IPS-18c (cell line): ENCODE measurements around the gene SYCE3.
A peak's percentile ranks its signal among the peaks of the same experiment; 100 is the strongest.

Experiments
- H3K4me3 ChIP-seq: 2 replicates; pipeline ENCODE4 v1.7.0; 2013; ENCODE audit warnings: low read depth, mild to moderate bottlenecking, low read length, moderate library complexity; ENCODE audit not compliant: insufficient read depth
- H3K9me3 ChIP-seq: one replicate; pipeline ENCODE4 v1.6.1; 2013; ENCODE audit warnings: mild to moderate bottlenecking, low read length, moderate library complexity; ENCODE audit not compliant: control insufficient read depth, insufficient read depth

SYCE3 gene

DNA sequence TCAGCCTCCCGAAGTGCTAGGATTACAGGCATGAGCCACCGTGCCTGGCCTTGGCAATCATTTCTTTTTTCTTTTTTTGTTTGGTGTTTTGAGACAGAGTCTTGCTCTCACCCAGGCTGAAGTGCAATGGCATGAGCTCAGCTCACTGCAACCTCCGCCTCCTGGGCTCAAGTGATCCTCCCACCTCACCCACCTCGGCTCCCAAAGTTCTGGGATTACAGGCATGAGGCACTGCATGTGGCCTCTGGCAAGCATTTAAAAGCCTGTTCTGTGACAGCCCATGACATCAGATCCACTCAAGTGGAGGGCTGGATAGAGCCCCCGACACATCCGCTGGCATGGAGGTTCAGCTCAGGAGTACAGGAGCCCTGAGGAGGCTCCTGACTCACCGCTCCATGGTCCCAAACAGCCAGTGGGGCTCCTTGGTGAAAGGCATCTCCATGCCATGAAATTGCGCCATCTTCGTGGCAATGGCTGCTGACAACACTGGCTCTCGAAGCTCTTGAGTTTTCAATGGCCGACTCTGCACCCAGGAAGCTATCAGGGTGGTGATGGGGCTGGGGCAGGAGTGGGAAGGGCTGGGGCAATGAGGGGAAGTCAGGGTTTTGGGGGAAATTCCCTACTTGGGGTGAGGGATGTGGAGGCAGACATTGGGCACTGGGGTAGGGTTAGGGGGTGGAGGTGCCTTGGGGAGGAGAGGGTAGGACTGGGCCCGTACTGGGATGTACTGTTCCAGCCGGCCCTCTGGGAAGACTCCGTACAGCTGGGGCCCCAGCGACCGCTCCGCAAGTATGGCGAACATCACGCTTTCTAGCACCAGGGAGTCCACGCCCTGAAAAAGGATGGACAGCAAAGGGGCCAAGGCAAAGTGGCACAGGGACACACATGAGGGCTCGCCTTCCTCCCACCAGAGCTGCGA, 18.6 kb upstream of the SYCE3 start:
- no peaks in the 10 kb centered on the region for H3K9me3 ChIP-seq
- peak overlapping the region; percentile 74 for H3K4me3 ChIP-seq

DNA sequence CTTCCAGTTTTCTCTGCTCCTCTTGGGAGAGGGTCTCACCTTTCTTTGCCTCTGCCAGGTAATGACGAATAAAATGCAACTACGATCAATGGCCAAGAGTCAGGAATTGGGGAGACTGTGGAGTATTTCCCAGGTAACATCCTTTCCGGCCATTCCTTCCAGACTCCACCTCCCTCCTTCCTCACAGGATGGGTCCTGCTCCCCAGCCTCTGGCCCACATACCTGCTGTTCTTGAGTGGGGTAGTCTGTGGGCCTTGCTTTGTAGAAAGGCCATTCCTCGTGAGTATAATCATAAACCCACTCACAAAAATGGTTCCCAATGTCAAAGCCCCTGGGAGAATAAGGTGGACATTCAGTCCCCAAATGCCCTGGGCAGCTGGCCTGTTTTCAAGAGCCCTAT, 17.0 kb upstream of the SYCE3 start:
- no peaks in the 10 kb centered on the region for H3K9me3 ChIP-seq
- H3K4me3 ChIP-seq: no peak overlapping the region

DNA sequence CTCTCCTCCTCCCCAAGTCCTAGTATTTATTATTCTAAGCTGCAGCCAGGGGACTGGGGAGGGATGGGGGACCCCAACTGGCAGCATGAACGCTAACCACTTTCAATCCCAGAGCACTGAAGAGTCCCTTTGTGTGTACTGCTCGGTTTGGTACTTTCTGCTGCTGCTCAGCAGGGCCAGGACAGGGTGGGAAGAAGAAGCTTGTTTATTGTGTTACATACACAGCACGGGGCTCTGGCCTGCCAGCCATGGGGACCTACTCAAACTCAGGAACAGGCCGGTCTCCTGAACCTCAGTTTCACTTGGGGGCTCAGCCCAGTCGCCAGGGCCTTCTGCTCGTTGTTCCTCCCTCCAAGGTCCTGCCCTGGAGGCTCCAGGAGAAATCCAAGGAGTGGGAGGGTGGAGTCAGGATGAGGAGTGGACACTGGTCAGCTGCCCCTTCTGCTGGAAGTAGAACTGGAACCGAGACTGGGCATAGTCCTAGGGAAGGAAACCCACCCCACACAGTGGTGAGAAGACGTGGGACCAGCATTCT, 16.1 kb upstream of the SYCE3 start:
- Histone ChIP-seq H3K4me3 (no peak overlapping the region), H3K9me3 (peaks cover 2% of the 10 kb centered on the region)

DNA sequence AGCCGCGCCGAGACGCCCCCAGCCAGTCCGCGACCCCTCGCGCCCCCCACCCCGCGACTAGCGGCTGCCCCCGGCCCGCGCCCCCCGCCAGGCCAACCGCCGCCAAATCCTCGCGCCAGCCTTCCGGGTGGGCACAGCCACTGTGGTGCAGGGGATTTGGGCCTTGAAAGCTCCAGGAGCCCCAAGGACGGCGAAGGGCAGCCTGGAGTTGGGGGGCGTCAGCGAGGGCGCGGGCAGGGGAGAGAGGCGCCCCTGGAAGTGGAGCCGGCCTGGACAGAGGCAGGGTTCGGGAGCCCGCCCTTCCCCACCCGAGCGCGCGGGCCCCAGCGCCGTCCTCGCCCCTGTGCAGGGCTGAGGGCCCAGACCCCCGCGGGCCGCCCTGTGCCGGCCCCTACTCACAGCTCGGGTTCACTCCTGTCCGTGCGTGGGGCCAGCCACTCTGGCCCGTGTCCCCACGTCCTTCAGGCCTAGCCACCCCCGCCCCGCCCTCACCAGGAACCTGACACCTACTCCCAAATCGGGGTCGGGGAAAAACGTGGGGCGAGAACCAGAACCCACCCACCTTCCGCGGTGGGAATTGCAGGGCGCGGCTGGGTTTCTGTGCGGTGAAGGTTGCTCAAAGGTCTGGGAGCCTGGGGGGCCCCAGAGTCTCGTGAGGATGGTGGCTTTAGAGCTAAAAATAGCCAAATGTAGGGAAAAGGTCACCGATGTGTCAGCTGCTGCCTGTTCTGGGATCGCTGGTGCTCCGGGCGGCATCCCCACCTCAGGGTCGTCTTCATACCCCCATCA, 15.5 kb upstream of the SYCE3 start, which contains the start of gene CPT1B:
Gene CPT1B (minus strand): TSS at position 441 of the 789 bp plus-strand sequence. CDS start 512 bp downstream, outside the sequence.
- H3K4me3 ChIP-seq: no peak within 1 kb of the TSS
- H3K9me3 ChIP-seq: peaks cover 2% of the 10 kb centered on the region

DNA sequence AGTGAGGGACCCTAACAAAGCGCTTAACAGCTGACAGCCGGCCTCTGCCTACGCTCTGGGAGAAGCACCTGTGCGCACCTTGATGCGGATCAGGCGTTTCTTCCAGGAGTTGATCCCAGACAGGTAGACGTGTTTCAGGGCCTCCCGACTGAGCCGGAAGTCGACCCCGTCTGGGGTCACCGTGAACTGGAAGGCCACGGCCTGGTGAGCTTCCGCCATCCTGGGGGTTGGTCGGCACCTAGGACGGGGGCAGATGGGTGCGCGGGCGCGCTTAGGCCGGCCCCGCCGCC, 14.9 kb upstream of the SYCE3 start:
- peaks cover 2% of the 10 kb centered on the region for H3K9me3 ChIP-seq
- H3K4me3 ChIP-seq: no peak overlapping the region

DNA sequence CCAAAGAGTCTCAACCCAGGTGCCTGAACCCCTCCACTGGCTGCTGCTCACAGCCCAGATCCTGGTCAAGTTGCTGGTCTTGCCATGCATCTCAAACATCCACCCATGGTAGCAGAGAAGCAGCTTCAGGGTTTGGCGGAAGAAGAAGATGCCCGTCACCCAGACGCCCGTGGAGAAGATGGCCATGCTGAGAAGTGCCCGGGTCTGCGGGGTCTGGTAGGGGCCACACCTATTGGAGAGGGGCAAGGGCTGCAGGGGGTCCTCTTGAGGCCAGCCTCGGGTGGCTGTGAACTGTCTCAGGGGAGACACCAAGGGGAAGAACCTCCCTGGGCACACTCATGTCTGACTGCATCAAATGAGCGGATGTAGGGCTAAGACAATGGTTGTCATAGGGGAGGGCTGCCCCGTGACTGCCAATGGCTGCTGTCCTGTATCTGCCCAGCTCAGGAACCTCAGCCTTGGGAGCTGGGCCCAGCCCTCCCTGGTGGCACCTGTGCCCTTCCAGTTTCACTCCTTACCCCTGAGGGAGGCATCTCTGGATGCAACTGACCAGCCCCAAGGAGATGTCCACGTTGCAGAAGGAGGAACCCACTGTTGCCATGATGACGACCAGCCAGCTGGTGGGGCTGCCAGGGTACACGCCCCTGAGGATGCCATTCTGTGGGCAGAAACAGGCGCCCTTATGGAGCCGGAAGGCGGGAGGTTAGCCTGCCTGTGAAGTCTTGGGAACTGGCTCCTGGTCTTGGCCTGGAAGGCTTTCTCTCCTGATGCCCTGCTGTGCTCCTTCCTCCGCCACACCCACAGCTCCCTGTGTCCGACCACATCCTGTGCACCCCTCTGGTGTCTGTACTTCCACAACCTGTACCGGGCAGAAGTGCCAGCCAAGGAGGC, 14.3 kb upstream of the SYCE3 start:
- H3K9me3 ChIP-seq: peaks cover 2% of the 10 kb centered on the region
- H3K4me3 ChIP-seq: no peak overlapping the region

DNA sequence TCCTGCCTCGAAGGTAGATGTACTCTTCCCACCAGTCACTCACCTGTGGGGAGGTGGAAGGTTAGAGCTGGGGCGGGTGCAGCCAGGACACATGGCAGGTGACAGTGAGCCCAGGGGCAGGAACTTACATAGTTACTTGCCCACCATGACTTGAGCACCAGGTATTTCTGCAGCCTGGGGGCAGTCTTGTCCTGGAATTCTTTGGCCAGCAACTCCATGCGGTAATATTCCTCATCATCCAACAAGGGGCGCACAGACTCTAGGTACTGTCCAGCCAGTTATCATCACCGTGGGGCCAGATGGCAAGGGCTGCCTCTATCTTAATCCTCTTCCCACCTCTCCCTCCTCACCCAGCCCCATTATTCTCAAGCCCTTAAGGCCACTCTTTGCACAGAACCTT, 13.4 kb upstream of the SYCE3 start:
- H3K9me3 ChIP-seq: peaks cover 2% of the 10 kb centered on the region
- no peak overlapping the region for H3K4me3 ChIP-seq

DNA sequence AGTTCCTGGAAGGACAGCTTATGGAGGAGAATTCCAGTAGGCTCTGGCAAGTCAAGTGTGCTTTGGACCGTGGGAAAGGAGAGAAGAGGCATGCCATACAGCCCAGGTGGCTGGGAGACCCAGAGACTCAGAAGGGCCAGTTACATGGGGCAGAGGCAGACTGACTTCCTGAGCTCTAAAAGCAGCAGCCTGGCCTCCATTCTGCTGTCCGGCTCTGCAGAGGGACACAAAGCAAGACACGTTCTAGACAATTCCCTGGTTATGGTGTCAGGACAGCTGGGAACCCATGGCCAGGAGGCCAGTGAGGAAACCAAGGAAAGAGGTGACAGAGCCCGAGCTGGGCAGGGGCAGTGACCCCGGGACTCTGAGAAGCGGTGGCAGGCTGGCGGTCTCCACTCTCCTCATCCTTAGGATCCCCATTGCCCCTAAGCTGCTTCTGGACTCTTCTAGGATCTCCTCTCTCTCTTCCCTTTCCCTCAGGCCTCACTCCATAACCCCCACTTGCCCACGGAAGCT, 12.8 kb upstream of the SYCE3 start:
- Histone ChIP-seq H3K9me3 (peaks cover 2% of the 10 kb centered on the region), H3K4me3 (no peak overlapping the region)

DNA sequence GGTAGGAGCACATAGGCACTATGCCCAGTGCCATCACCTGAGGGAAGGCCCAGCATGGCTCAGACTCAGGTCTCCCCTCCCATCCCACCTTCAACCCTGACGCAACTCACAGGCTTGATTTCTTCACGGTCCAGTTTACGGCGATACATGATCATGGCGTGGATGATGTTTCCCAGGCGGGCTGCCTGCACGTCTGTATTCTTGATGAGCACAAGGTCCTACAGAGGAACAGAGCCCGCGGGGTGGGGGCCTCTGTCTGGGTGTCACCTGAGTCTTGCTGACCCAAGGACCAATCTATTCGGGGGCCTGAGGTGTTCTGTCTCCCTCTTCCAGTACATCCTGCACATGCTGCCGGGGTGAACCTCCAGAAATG, 11.7 kb upstream of the SYCE3 start:
- H3K4me3 ChIP-seq: no peak overlapping the region
- peaks cover 2% of the 10 kb centered on the region for H3K9me3 ChIP-seq

DNA sequence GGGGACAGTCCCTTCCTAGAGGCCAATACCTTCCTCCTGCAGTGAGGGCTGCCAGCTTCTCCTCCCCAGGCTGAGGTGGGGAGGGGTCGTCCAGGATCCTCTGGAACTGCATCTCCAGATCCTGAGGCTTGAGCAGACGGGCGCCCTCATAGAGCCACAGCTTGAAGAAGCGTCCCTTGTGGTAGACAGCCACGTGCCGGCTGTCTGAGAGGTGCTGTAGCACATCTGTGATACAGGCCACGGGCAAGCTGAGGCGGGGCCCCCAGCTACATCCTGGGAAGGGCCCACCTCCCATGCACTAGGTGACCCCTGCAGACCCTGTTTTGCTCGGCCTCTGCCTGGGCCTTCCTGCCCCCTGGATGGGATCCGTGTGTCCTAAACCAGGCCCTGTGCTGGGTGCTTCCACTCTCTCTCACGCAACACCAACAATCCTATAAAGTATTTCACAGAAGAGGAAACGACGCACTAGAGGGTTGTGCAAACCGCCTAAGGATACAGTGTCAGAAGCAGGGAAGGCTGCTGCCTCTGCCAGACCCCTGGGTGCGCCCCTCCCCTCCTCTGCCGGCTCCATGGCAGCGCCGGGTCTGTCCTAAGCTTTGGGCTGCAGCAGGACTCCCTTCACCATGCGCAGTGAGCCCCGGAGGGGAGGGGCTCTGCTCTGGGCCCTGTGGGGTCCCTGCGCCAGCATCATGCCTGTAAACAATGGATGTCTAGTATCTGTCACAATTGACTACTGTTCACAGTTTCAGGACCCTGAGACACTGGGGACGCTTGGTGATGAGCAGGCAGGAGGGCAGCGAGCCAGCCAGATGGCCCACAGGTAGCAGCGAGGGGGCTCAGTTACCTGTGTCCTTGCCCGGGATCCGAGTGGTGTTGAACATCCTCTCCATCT, 11.0 kb upstream of the SYCE3 start:
- Histone ChIP-seq H3K9me3 (peaks cover 2% of the 10 kb centered on the region), H3K4me3 (no peak overlapping the region)

DNA sequence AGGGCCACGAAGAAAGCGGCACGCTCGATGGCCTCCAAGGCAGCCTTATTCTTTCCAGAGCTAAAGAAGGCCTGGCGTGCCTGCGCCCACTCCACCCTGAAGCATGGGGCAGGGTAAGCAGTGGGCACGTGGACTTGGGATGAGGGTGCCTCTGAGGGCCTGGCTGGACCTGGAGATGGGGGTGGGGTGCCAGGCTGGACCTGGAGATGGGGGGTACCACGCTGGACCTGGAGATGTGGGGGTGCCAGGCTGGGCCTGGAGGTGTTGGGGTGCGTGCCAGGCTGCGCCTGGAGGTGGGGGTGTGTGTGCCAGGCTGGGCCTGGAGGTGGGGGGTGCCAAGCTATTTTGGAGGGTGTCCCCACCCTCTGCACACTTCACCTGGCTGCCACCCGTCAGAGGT, 10.2 kb upstream of the SYCE3 start:
- Histone ChIP-seq H3K9me3 (peaks cover 2% of the 10 kb centered on the region), H3K4me3 (no peak overlapping the region)

DNA sequence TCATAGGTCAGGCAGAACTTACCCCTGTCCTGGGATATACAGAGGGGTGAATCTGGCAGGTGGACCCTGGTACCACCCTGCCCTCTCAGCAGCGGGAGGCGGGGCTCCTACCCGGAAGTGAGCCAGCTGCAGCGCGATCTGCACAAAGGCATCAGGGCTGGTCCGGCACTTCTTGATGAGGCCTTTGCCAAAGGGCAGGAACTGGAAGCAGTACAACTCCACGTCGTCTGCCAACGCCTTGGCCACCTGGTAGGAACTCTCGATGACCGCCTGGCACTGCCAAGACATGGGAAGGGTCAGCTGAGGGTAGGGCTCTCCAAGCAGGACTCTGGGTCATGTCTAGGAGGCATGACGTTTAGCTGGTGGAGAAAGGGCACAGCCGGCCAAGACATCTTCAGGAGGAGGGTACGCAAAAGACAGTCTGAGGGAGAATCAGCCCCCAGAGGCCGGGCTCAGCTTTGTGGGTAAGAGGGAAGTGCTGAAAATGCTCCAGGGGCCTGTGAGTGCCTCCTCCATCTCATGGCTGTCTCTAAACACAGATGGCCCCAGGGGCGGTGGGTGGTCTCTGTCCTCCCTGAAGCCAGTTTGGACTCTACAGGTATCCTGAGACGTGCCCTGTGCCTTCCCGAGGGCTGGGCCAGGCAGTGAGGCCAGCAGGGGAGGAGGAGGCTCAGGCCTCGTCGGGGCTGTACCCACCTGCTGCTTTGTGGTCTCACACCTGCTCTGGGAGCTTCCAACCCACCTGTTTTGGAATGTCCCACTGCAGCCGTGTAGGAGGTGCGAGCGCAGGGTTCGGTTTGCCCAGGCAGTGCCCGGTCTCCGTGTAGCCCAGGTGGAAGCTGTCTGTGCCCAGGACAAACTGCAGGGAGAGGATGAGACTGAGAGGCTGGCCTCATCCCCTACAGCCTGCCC, 8.8 kb upstream of the SYCE3 start:
- peaks cover 2% of the 10 kb centered on the region for H3K9me3 ChIP-seq
- H3K4me3 ChIP-seq: no peak overlapping the region

DNA sequence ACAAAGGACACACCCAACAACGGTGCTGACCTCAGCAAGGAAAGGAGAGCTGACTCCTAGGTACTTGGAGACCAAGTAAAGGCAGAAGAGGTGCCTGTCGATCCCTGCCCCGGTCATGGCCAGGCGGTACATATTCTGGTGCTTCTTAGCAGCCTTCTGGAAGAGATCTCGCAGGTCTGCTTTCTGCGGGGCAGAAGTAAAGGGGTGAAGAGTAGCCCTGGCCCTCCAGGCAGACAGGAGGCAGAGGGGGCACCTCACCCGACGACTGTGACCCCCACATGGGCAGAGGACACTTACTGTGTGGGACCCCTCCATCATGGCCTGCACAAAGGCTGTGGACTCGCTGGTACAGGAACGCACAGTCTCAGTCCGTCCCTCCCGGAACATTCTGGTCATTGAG, 8.1 kb upstream of the SYCE3 start:
- H3K9me3 ChIP-seq: peaks cover 2% of the 10 kb centered on the region
- no peak overlapping the region for H3K4me3 ChIP-seq

DNA sequence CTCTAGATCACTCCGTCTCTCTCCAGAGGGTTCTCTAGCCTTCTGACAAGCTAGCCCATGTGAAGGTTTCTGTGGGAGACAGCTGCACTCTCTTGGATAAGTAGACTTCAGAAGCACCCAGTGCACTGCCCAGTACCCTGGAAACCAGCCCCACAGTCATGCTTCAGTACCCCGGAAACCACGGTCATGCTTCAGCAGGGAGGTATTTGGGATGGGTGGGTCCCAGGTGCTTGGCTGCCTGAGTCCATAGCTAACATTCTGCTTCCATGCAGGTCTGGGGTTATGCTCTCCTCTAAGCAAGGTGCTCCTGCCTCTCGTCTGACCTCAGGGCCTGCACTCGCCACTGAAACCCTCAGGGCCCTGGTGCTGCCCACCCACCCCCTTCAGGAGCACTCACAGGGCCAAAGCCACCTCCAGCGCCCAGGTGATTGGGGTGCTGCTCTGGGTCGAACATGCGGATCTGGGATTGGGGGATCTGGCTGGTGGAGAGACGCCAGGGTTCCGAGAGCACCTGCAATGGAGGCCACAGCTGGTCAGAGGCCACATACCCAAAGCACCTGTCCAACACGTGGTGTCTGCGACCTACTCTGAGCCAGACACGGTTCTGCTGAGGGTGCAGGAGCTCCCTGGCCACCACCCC, 7.3 kb upstream of the SYCE3 start:
- Histone ChIP-seq H3K4me3 (no peak overlapping the region), H3K9me3 (peaks cover 2% of the 10 kb centered on the region)

DNA sequence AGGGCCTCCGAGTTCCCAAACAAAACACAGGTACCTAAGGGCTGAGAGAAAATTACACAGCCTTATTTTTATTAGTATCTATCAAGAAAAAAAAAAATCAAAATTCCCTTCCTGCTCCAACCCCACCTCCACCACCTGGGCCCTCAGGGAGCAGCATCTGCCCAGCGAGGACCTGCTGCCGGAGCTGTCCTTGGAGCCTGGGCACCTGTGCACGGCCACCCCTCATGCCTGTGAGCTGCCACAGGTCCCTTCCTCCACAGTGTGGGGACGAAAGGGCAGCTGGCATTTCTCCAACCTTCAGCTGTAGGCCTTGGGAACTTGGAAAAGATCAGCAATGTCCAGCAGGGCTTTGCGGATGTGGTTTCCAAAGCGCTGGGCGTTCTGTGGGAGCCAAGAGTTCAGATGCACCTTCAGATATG, 6.3 kb upstream of the SYCE3 start:
- Histone ChIP-seq H3K9me3 (no peaks in the 10 kb centered on the region), H3K4me3 (no peak overlapping the region)
